ENCODE measurements around the gene NTMT1.

GRCh38 chr9:129614932-129615331 lies 11.0 kb upstream of the NTMT1 start:
- TF ChIP-seq POLR2AphosphoS5 (IDR thresholded peaks at IDR 0.05; ENCODE audit: low read depth) (no peak), CTCF (IDR thresholded peaks at IDR 0.05; ENCODE audit: insufficient read depth, low read length) (no peak)
